ENCODE measurements around the gene DLG5.
A peak's percentile ranks its signal among the peaks of the same experiment; 100 is the strongest.

Gene DLG5

DNA sequence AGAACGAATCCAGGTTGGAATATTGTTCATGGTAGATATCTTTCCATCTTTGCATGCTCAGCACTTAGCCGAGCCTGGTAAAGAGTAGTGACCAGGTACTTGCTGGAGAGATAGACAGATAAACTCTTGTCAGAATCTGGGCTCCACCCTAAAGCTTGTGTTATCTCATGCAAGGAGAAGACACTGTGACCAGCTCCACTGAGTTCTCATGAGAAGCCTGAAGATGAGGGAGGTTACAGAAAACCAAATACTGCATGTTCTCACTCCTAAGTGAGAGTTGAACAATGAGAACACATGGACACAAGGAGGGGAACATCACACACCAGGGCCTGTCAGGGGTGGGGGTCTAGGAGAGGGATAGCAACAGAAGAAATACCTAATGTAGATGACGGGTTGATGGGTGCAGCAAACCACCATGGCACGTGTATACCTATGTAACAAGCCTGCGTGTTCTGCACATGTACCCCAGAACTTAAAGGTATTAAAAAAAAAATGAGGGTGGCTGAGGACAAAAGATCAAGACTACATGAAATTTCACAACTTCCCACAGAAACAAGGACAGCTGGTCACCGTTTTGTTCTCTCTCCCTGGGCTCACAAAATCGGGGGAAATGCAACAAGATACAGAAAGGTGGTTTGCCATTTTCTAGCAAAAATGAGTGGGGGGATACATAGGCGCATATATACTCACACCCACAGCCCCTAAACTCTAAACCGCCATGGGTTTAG, 17.4 kb downstream of the DLG5 start:
- TF ChIP-seq, protein P1, sequence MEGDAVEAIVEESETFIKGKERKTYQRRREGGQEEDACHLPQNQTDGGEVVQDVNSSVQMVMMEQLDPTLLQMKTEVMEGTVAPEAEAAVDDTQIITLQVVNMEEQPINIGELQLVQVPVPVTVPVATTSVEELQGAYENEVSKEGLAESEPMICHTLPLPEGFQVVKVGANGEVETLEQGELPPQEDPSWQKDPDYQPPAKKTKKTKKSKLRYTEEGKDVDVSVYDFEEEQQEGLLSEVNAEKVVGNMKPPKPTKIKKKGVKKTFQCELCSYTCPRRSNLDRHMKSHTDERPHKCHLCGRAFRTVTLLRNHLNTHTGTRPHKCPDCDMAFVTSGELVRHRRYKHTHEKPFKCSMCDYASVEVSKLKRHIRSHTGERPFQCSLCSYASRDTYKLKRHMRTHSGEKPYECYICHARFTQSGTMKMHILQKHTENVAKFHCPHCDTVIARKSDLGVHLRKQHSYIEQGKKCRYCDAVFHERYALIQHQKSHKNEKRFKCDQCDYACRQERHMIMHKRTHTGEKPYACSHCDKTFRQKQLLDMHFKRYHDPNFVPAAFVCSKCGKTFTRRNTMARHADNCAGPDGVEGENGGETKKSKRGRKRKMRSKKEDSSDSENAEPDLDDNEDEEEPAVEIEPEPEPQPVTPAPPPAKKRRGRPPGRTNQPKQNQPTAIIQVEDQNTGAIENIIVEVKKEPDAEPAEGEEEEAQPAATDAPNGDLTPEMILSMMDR (IDR thresholded peaks at IDR 0.05; ENCODE audit: borderline replicate concordance, extremely low read depth, low read length, poor library complexity, severe bottlenecking): no peak
- TF ChIP-seq EZH2 (IDR thresholded peaks at IDR 0.05; ENCODE audit: borderline replicate concordance, low read depth, low read length, severe bottlenecking): no peak
- Histone ChIP-seq H3K9ac (ENCODE audit: low read depth, low read length) (no peak overlapping the region), H3K4me3 (ENCODE audit: low read depth in 1 of 2, low read length in 2 of 2) (no peak overlapping the region), H3K79me2 (ENCODE audit: insufficient read depth, low read length) (peaks cover 42% of the 10 kb centered on the region; the same call in 1 of the 2 replicates), H3K4me1 (ENCODE audit: insufficient read depth, low read length) (no peaks in the 10 kb centered on the region), H3K27me3 (ENCODE audit: insufficient read depth, low read length, poor library complexity) (no peaks in the 10 kb centered on the region), H3K27ac (ENCODE audit: low read length) (no peak overlapping the region), H3K4me2 (ENCODE audit: insufficient read depth, low read length) (no peak overlapping the region), H2AFZ (ENCODE audit: low read depth, low read length) (no peak overlapping the region), H4K20me1 (ENCODE audit: insufficient read depth, low read length) (peaks cover 42% of the 10 kb centered on the region; the same call in 1 of the 2 replicates), H3K36me3 (ENCODE audit: insufficient read depth, low read length) (no peaks in the 10 kb centered on the region), H3K9me3 (ENCODE audit: insufficient read depth, low read length, severe bottlenecking) (no peaks in the 10 kb centered on the region)
- no peak for DNase-seq
- ATAC-seq (ENCODE audit: insufficient read depth, low read depth): no peak

DNA sequence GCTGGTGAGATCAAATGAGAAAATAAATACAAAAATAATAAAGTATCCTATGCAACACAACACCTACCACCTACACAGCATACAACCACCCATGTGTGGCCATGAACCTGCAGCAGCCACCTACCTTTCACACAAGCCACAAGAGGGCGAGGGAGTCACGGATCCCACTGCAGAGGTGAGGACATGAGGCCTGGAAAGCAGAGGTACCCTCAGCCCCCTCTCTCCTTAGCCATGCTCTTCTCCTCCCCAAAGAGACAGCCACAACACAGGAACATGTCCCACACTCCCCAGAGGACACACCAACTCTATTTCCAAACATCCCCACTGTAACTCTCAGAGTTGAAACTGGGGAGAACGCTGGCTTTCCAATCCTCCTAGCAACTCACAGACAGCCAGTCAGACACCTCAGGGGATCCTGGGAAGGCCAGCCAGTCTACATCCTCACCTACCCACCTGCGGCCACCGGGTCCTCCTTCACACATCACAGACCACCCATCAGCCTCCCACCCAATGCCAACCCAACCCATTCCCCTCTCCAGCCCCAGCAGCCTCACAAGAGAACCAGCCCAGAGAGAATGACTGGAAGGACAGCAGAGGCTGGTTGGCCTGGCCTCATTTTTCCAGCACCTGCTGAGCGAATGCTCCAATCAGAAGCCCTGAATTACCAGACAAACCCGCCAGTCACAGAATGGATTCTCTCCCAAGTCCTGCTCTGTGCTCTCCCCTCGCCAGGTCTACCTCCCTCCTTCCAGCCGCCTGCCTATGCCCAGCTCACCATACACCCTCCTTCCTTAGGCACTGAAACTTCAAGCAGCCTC, 18.4 kb downstream of the DLG5 start:
- no peak overlapping the region for H2AFZ ChIP-seq (ENCODE audit: low read depth, low read length)
- H3K27me3 ChIP-seq (ENCODE audit: insufficient read depth, low read length, poor library complexity): no peaks in the 10 kb centered on the region
- no peak for ATAC-seq (ENCODE audit: insufficient read depth, low read depth)
- H4K20me1 ChIP-seq (ENCODE audit: insufficient read depth, low read length): peaks cover 37% of the 10 kb centered on the region; the same call in 1 of the 2 replicates
- no peak overlapping the region for H3K4me2 ChIP-seq (ENCODE audit: insufficient read depth, low read length)
- no peak overlapping the region for H3K4me3 ChIP-seq (ENCODE audit: low read depth in 1 of 2, low read length in 2 of 2)
- TF ChIP-seq, protein P1 (IDR thresholded peaks at IDR 0.05; ENCODE audit: borderline replicate concordance, extremely low read depth, low read length, poor library complexity, severe bottlenecking): peak; percentile 22
- TF ChIP-seq EZH2 (IDR thresholded peaks at IDR 0.05; ENCODE audit: borderline replicate concordance, low read depth, low read length, severe bottlenecking): no peak
- H3K36me3 ChIP-seq (ENCODE audit: insufficient read depth, low read length): no peaks in the 10 kb centered on the region
- H3K9ac ChIP-seq (ENCODE audit: low read depth, low read length): no peak overlapping the region
- no peak overlapping the region for H3K27ac ChIP-seq (ENCODE audit: low read length)
- DNase-seq: no peak
- H3K9me3 ChIP-seq (ENCODE audit: insufficient read depth, low read length, severe bottlenecking): no peaks in the 10 kb centered on the region
- peaks cover 38% of the 10 kb centered on the region; the same call in 1 of the 2 replicates for H3K79me2 ChIP-seq (ENCODE audit: insufficient read depth, low read length)
- no peaks in the 10 kb centered on the region for H3K4me1 ChIP-seq (ENCODE audit: insufficient read depth, low read length)

DNA sequence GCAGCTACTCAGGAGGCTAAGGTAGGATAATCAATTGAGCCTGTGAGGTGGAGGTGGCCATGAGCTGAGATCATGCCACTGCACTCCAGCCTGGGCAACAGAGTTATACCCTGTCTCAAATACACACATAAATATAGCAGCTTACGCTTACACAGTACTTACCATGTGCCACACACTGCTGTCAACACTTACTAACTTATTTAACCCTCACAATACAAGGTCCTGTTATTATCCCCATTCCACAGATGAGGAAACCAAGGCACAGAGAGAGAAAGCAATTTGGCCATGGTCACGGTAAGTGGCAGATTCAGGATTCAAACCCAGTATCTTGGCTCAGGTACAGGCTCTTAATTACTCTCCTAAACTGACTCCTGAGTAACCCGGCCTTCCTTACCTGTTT, 19.1 kb downstream of the DLG5 start:
- Histone ChIP-seq H3K9ac (ENCODE audit: low read depth, low read length) (no peak overlapping the region), H3K4me1 (ENCODE audit: insufficient read depth, low read length) (no peaks in the 10 kb centered on the region), H3K4me3 (ENCODE audit: low read depth in 1 of 2, low read length in 2 of 2) (no peak overlapping the region), H3K4me2 (ENCODE audit: insufficient read depth, low read length) (no peak overlapping the region), H4K20me1 (ENCODE audit: insufficient read depth, low read length) (peaks cover 30% of the 10 kb centered on the region; the same call in 1 of the 2 replicates), H2AFZ (ENCODE audit: low read depth, low read length) (no peak overlapping the region), H3K36me3 (ENCODE audit: insufficient read depth, low read length) (no peaks in the 10 kb centered on the region), H3K9me3 (ENCODE audit: insufficient read depth, low read length, severe bottlenecking) (no peaks in the 10 kb centered on the region), H3K27me3 (ENCODE audit: insufficient read depth, low read length, poor library complexity) (no peaks in the 10 kb centered on the region), H3K27ac (ENCODE audit: low read length) (no peak overlapping the region), H3K79me2 (ENCODE audit: insufficient read depth, low read length) (peaks cover 36% of the 10 kb centered on the region; the same call in 1 of the 2 replicates)
- ATAC-seq (ENCODE audit: insufficient read depth, low read depth): no peak
- DNase-seq: no peak
- TF ChIP-seq, protein P1 (IDR thresholded peaks at IDR 0.05; ENCODE audit: borderline replicate concordance, extremely low read depth, low read length, poor library complexity, severe bottlenecking): no peak
- no peak for TF ChIP-seq EZH2 (IDR thresholded peaks at IDR 0.05; ENCODE audit: borderline replicate concordance, low read depth, low read length, severe bottlenecking)
